Liver (tissue), 9 donors: ENCODE results near the gene STMN1. TPM values are rescaled to one million over a fixed set of nuclear protein-coding genes. Genes with fewer than 3 reads are reported as not detected.

Experiments used
- DNase-seq: peaks from one replicate; pipeline ENCODE4 v3.0.0-alpha.2; 2017; ENCODE audit warnings: low spot score
- H3K27ac ChIP-seq, 2 donors: one replicate each; pipeline ENCODE4 v1.7.0; 2013; ENCODE audit warnings: inconsistent platforms in 2 of 2, low read length in 2 of 2, control low read depth in 1 of 2, low read depth in 1 of 2, mild to moderate bottlenecking in 1 of 2
- H3K27me3 ChIP-seq, 4 donors: one replicate each; pipeline versions ENCODE4 v1.6.1 to v1.7.0; 2013; ENCODE audit warnings: low read length in 3 of 4, inconsistent platforms in 1 of 4, mild to moderate bottlenecking in 1 of 4, moderate library complexity in 1 of 4; ENCODE audit not compliant: control insufficient read depth in 4 of 4, insufficient read depth in 4 of 4
- H3K36me3 ChIP-seq, 4 donors: one replicate each; pipeline versions ENCODE4 v1.6.1 to v1.7.0; 2013; ENCODE audit warnings: low read length in 3 of 4, mild to moderate bottlenecking in 3 of 4, low read depth in 1 of 4, moderate library complexity in 1 of 4; ENCODE audit not compliant: control insufficient read depth in 4 of 4, insufficient read depth in 3 of 4
- H3K4me1 ChIP-seq, 4 donors: one replicate each; pipeline versions ENCODE4 v1.6.1 to v1.7.0; 2013; ENCODE audit warnings: low read length in 3 of 4, mild to moderate bottlenecking in 3 of 4, moderate library complexity in 1 of 4; ENCODE audit not compliant: control insufficient read depth in 4 of 4, insufficient read depth in 4 of 4
- H3K4me3 ChIP-seq, 3 donors: one replicate each; pipeline versions ENCODE4 v1.6.1 to v1.7.0; 2013; ENCODE audit warnings: low read length in 3 of 3, control low read depth in 1 of 3, low read depth in 1 of 3, mild to moderate bottlenecking in 1 of 3
- H3K9ac ChIP-seq, 2 donors: one replicate each; pipeline ENCODE4 v1.7.0; 2013; ENCODE audit warnings: low read length in 2 of 2, mild to moderate bottlenecking in 2 of 2, moderate library complexity in 2 of 2, control low read depth in 1 of 2, low read depth in 1 of 2
- H3K9me3 ChIP-seq, 4 donors: one replicate each; pipeline versions ENCODE4 v1.6.1 to v1.7.0; 2013; ENCODE audit warnings: low read length in 3 of 4; ENCODE audit not compliant: control insufficient read depth in 4 of 4
- EGR1 ChIP-seq, 2 donors: IDR thresholded peaks; 2 replicates each; pipeline ENCODE4 v1.6.1; 2016 to 2018; ENCODE audit warnings: antibody characterized with exemption in 2 of 2, low read depth in 2 of 2
- FOXA2 ChIP-seq: IDR thresholded peaks from 2 replicates; pipeline ENCODE4 v1.6.1; 2016; ENCODE audit warnings: antibody characterized with exemption
- GABPA ChIP-seq, 2 donors: IDR thresholded peaks in 1 of 2; conservative IDR thresholded peaks in 1 of 2; 2 replicates each; pipeline ENCODE4 v1.6.1; 2016; ENCODE audit warnings: antibody characterized with exemption in 2 of 2, mild to moderate bottlenecking in 1 of 2, moderate library complexity in 1 of 2
- HNF4A ChIP-seq, 2 donors: conservative IDR thresholded peaks; 2 replicates each; pipeline ENCODE4 v1.6.1; 2016; ENCODE audit warnings: antibody characterized with exemption in 2 of 2, mild to moderate bottlenecking in 2 of 2
- NR2F2 ChIP-seq: IDR thresholded peaks from 2 replicates; pipeline ENCODE4 v1.6.1; 2016; ENCODE audit warnings: antibody characterized with exemption
- RAD21 ChIP-seq, 2 donors: IDR thresholded peaks; 2 replicates each; pipeline ENCODE4 v1.6.1; 2016; ENCODE audit warnings: antibody characterized with exemption in 2 of 2, mild to moderate bottlenecking in 2 of 2
- RXRA ChIP-seq, 2 donors: IDR thresholded peaks; 2 replicates each; pipeline ENCODE4 v1.6.1; 2017 to 2018; ENCODE audit warnings: antibody characterized with exemption in 2 of 2, mild to moderate bottlenecking in 1 of 2
- SP1 ChIP-seq: IDR thresholded peaks from 2 replicates; pipeline ENCODE4 v1.6.1; 2018; ENCODE audit warnings: antibody characterized with exemption, mild to moderate bottlenecking
- TAF1 ChIP-seq: conservative IDR thresholded peaks from 2 replicates; pipeline ENCODE4 v1.6.1; 2016; ENCODE audit warnings: antibody characterized with exemption, mild to moderate bottlenecking
- YY1 ChIP-seq: IDR thresholded peaks from 2 replicates; pipeline ENCODE4 v1.6.1; 2016; ENCODE audit warnings: antibody characterized with exemption, mild to moderate bottlenecking
- WGBS: extraction: QIAGEN DNeasy Blood & Tissue Kit; methylation state at CpG from one replicate; pipeline ENCODE4 v1.1.7; 2013; 5-methylcytosine and 5-hydroxymethylcytosine counted together
- polyA plus RNA-seq, 2 donors: library from polyadenylated mRNA; stranded (reverse) in 1 of 2; unstranded in 1 of 2; fragments of 200-250 nt in 1 of 2; fragments of >200 nt in 1 of 2; fragmentation: Nextera tagmentation in 1 of 2; extraction: Ambion mirVana in 1 of 2; gene quantifications; one replicate each; pipeline versions ENCODE4 v1.2.1 to v1.2.3, GENCODE V29; 2013 to 2015
- total RNA-seq, 2 donors: library from RNA; depleted of rRNA; stranded (reverse); fragments of >200 nt; gene quantifications; one replicate each; pipeline ENCODE4 v1.2.3, GENCODE V29; 2014
- TF ChIP-seq, protein P1 (sequence below): IDR thresholded peaks from 2 replicates; pipeline ENCODE4 v1.6.1; 2016; ENCODE audit warnings: antibody characterized with exemption
- TF ChIP-seq, protein P2 (sequence below): IDR thresholded peaks from 2 replicates; pipeline ENCODE4 v1.6.1; 2016; ENCODE audit warnings: antibody characterized with exemption, mild to moderate bottlenecking
- donor health status: healthy.
- donor health status: healthy.
- donor health status: healthy.
- donor health status: healthy.
- donor health status: healthy.

The STMN1 gene
- total and polyA plus RNA-seq, 4 donors: 0.75 to 40.1 (median 17.8) TPM

DNA sequence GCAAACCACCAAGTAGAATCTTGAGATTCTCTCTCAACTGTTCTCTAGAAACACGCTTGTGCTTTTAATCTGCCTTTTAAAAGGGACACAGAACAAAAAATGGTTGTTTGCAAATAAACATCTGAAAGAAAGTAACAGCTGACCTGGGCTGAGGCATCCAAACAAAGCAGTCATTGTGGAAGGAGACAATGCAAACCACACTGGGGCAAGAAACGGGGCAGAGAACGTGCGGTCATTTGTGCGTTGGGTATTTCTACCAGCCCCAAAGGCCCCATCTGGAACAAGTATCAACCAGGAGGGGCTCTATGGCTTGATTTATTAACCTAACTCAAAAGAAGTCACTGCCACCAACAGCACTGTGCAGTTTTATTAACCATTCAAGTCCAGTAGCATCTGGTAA lies 6.0 kb downstream of the STMN1 start:
- TF ChIP-seq YY1 (no peak), SP1 (no peak), RXRA (IDR thresholded peaks at IDR 0.05) (no peak), NR2F2 (no peak), TAF1 (no peak), RAD21 (IDR thresholded peaks at IDR 0.05) (no peak), EGR1 (IDR thresholded peaks at IDR 0.05; ENCODE audit: low read depth in 2 of 2) (no peak)
- TF ChIP-seq, protein P1, sequence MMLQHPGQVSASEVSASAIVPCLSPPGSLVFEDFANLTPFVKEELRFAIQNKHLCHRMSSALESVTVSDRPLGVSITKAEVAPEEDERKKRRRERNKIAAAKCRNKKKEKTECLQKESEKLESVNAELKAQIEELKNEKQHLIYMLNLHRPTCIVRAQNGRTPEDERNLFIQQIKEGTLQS: no peak
- TF ChIP-seq, protein P2, sequence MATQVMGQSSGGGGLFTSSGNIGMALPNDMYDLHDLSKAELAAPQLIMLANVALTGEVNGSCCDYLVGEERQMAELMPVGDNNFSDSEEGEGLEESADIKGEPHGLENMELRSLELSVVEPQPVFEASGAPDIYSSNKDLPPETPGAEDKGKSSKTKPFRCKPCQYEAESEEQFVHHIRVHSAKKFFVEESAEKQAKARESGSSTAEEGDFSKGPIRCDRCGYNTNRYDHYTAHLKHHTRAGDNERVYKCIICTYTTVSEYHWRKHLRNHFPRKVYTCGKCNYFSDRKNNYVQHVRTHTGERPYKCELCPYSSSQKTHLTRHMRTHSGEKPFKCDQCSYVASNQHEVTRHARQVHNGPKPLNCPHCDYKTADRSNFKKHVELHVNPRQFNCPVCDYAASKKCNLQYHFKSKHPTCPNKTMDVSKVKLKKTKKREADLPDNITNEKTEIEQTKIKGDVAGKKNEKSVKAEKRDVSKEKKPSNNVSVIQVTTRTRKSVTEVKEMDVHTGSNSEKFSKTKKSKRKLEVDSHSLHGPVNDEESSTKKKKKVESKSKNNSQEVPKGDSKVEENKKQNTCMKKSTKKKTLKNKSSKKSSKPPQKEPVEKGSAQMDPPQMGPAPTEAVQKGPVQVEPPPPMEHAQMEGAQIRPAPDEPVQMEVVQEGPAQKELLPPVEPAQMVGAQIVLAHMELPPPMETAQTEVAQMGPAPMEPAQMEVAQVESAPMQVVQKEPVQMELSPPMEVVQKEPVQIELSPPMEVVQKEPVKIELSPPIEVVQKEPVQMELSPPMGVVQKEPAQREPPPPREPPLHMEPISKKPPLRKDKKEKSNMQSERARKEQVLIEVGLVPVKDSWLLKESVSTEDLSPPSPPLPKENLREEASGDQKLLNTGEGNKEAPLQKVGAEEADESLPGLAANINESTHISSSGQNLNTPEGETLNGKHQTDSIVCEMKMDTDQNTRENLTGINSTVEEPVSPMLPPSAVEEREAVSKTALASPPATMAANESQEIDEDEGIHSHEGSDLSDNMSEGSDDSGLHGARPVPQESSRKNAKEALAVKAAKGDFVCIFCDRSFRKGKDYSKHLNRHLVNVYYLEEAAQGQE: no peak
- Histone ChIP-seq H3K36me3 (peaks cover 0 to 1% (median 0%) of the 10 kb centered on the region in 4 donors), H3K27ac (no peak overlapping the region), H3K9ac (no peak overlapping the region), H3K4me1 (peaks cover 0 to 15% (median 12%) of the 10 kb centered on the region in 4 donors), H3K27me3 (no peaks in the 10 kb centered on the region), H3K9me3 (no peaks in the 10 kb centered on the region), H3K4me3 (no peak overlapping the region)
- DNase-seq: no peak
- 96% methylated on average over 5 of the region's 5 CpGs for WGBS

DNA sequence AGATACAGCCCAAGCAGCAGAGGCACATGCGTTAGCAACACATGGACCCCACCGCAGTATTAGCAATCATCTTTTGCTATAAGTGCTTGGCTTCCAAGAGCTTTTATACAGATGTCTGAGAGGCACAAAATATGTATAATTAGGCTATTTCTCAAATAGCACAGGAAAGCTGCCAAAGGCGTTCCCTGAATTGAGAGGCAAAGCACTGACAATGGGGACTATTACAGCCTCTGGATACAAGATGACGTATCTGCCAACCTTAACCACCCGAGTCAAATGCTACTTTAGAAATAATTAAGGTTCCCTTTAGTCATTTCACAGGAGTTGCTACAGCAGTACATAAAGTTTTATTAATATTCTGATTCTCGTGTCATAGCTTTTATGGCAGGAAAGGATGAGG lies 6.4 kb downstream of the STMN1 start:
- H3K9me3 ChIP-seq: no peaks in the 10 kb centered on the region
- TF ChIP-seq HNF4A (conservative IDR thresholded peaks at IDR 0.05) (no peak), EGR1 (IDR thresholded peaks at IDR 0.05; ENCODE audit: low read depth in 2 of 2) (no peak), GABPA (IDR thresholded peaks at IDR 0.05 in 1 of 2, conservative IDR thresholded peaks at IDR 0.05 in 1 of 2) (no peak), NR2F2 (no peak), FOXA2 (no peak)
- TF ChIP-seq, protein P1: no peak
- TF ChIP-seq, protein P2: no peak
- no peak overlapping the region for H3K4me3 ChIP-seq
- H3K27ac ChIP-seq: no peak overlapping the region
- H3K4me1 ChIP-seq: peaks cover 0 to 12% (median 9%) of the 10 kb centered on the region in 4 donors
- 95% methylated on average over 6 of the region's 6 CpGs for WGBS
- no peak for DNase-seq
- no peaks in the 10 kb centered on the region for H3K27me3 ChIP-seq
- H3K9ac ChIP-seq: no peak overlapping the region
- peaks cover 0 to 1% (median 0%) of the 10 kb centered on the region in 4 donors for H3K36me3 ChIP-seq
